PFSK-1 (cell line): ENCODE measurements around the gene CCDC136.
A peak's percentile ranks its signal among the peaks of the same experiment; 100 is the strongest.

Experiments
- FOXP2 ChIP-seq: optimal IDR thresholded peaks from 2 replicates; pipeline ENCODE3; 2011; ENCODE audit warnings: borderline replicate concordance, control low read depth, inconsistent platforms; ENCODE audit not compliant: insufficient read depth; ENCODE audit errors: extremely low read length, extremely low read depth
- POLR2AphosphoS5 ChIP-seq: IDR thresholded peaks from 2 replicates; pipeline ENCODE4 v1.6.1; 2012; ENCODE audit warnings: low read depth, mild to moderate bottlenecking, control low read depth, low read length, moderate library complexity
- REST ChIP-seq, 2 experiments: IDR thresholded peaks; 2 replicates each; pipeline versions ENCODE4 v1.6.1 to v1.8.0; 2011 to 2012; ENCODE audit warnings: low read depth in 2 of 2, low read length in 2 of 2, control low read depth in 1 of 2, inconsistent platforms in 1 of 2, mild to moderate bottlenecking in 1 of 2, moderate library complexity in 1 of 2; ENCODE audit not compliant: insufficient read depth in 1 of 2
- SIN3A ChIP-seq: IDR thresholded peaks from 2 replicates; pipeline ENCODE4 v1.6.1; 2012; ENCODE audit warnings: mild to moderate bottlenecking, low read length, moderate library complexity, borderline replicate concordance; ENCODE audit not compliant: insufficient read depth
- TAF1 ChIP-seq: IDR thresholded peaks from 2 replicates; pipeline ENCODE4 v1.6.1; 2012; ENCODE audit warnings: low read length, control low read depth, borderline replicate concordance; ENCODE audit not compliant: insufficient read depth

Gene CCDC136

GRCh38 chr7:128777156-128778123 lies 14.3 kb upstream of the CCDC136 start:
- TF ChIP-seq FOXP2 (no peak), TAF1 (no peak), REST (IDR thresholded peaks at IDR 0.05; ENCODE audit: insufficient read depth in 1 of 2, low read depth in 2 of 2, low read length in 2 of 2) (no peak), SIN3A (no peak), POLR2AphosphoS5 (no peak)

GRCh38 chr7:128778946-128779345 lies 12.8 kb upstream of the CCDC136 start:
- TF ChIP-seq TAF1 (no peak), REST (IDR thresholded peaks at IDR 0.05; ENCODE audit: insufficient read depth in 1 of 2, low read depth in 2 of 2, low read length in 2 of 2) (peak in 1 of 2 experiments; percentile 72; a peak in 2 of 4 replicates)

- TF ChIP-seq SIN3A (no peak), TAF1 (no peak), FOXP2 (no peak)
These were observed 10.6 kb upstream of the CCDC136 start for GRCh38 chr7:128781126-128781525.

- TF ChIP-seq TAF1 (no peak), REST (IDR thresholded peaks at IDR 0.05; ENCODE audit: insufficient read depth in 1 of 2, low read depth in 2 of 2, low read length in 2 of 2) (no peak), FOXP2 (no peak), POLR2AphosphoS5 (no peak), SIN3A (no peak)
These were observed 9.9 kb upstream of the CCDC136 start for GRCh38 chr7:128781851-128782250.

- TF ChIP-seq POLR2AphosphoS5 (no peak), TAF1 (no peak), REST (IDR thresholded peaks at IDR 0.05; ENCODE audit: insufficient read depth in 1 of 2, low read depth in 2 of 2, low read length in 2 of 2) (no peak), FOXP2 (peak; percentile 49), SIN3A (no peak)
These were observed 8.5 kb upstream of the CCDC136 start for GRCh38 chr7:128783143-128783861.
